ENCODE measurements around the gene ZNF684.
"Not testable (repeated sequence)": the region's sequence is repeated elsewhere in the genome, so short reads cannot be mapped to it uniquely, and the experiment has no call there.

DNA sequence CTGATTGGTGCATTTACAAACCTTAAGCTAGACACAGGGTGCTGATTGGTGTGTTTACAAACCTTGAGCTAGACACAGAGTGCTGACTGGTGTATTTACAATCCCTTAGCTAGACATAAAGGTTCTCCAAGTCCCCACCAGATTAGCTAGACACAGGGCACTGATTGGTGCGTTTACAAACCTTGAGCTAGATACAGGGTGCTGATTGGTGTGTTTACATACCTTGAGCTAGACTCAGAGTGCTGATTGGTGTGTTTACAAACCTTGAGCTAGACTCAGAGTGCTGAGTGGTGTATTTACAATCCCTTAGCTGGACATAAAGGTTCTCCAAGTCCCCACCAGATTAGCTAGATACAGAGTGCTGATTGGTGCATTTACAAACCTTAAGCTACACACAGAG lies 26.8 kb downstream of the ZNF684 start:
- TF ChIP-seq SPI1, POLR2AphosphoS5 (IDR thresholded peaks at IDR 0.05; ENCODE audit: low read depth, low read length): not testable (repeated sequence)
